Endodermal cell (in vitro differentiated cells): ENCODE results near the gene PRDM16. TPM values are rescaled to one million over a fixed set of nuclear protein-coding genes. Genes with fewer than 3 reads are reported as not detected.

Experiments
- DNase-seq: peaks from one replicate; pipeline ENCODE4 v3.0.0-alpha.2; 2017
- H3K27ac ChIP-seq: 2 replicates; pipeline ENCODE4 v1.5.1; 2013; ENCODE audit warnings: mild to moderate bottlenecking, low read depth, low read length, moderate library complexity
- H3K27me3 ChIP-seq: 2 replicates; pipeline ENCODE4 v1.6.1; 2013; ENCODE audit warnings: mild to moderate bottlenecking, low read length, moderate library complexity; ENCODE audit not compliant: insufficient read depth, control insufficient read depth, poor library complexity, severe bottlenecking
- H3K36me3 ChIP-seq: 2 replicates; pipeline ENCODE4 v1.7.0; 2013; ENCODE audit warnings: mild to moderate bottlenecking, low read length, moderate library complexity; ENCODE audit not compliant: control insufficient read depth, insufficient read depth
- H3K4me1 ChIP-seq: one replicate; pipeline ENCODE4 v1.7.0; 2013; ENCODE audit warnings: low read length; ENCODE audit not compliant: control insufficient read depth, insufficient read depth
- H3K4me3 ChIP-seq: 2 replicates; pipeline ENCODE4 v1.5.1; 2013; ENCODE audit warnings: mild to moderate bottlenecking, low read length, moderate library complexity
- H3K9ac ChIP-seq: 2 replicates; pipeline ENCODE4 v1.6.1; 2013; ENCODE audit warnings: mild to moderate bottlenecking, low read length, moderate library complexity; ENCODE audit not compliant: poor library complexity, severe bottlenecking; ENCODE audit errors: extremely low read depth
- H3K9me3 ChIP-seq: 2 replicates; pipeline ENCODE4 v1.6.1; 2013; ENCODE audit warnings: mild to moderate bottlenecking, low read length, moderate library complexity; ENCODE audit not compliant: control insufficient read depth
- H3K27ac Mint-ChIP-seq: 2 replicates; pipeline ENCODE4 v1.8.0; 2020; ENCODE audit warnings: mixed read lengths
- H3K27me3 Mint-ChIP-seq: 2 replicates; pipeline ENCODE4 v1.8.0; 2021; ENCODE audit warnings: mild to moderate bottlenecking, mixed read lengths; ENCODE audit not compliant: insufficient read depth
- H3K36me3 Mint-ChIP-seq: 2 replicates; pipeline ENCODE4 v1.8.0; 2020; ENCODE audit warnings: low read depth, mixed read lengths
- H3K4me1 Mint-ChIP-seq: 2 replicates; pipeline ENCODE4 v1.8.0; 2020; ENCODE audit warnings: mixed read lengths
- H3K4me3 Mint-ChIP-seq: 2 replicates; pipeline ENCODE4 v1.8.0; 2020; ENCODE audit warnings: mild to moderate bottlenecking, moderate library complexity, mixed read lengths
- H3K9me3 Mint-ChIP-seq: 2 replicates; pipeline ENCODE4 v1.8.0; 2020; ENCODE audit warnings: mild to moderate bottlenecking, mixed read lengths
- CTCF ChIP-seq: fragments of 200-600 bp; sonication (generic); conservative IDR thresholded peaks from 2 replicates; pipeline ENCODE4 v1.5.0; 2021; ENCODE audit warnings: antibody characterized with exemption, mild to moderate bottlenecking
- WGBS, 2 experiments: methylation state at CpG; one replicate each; pipeline versions ENCODE4 v1.1.5 to v1.1.7; 2013; ENCODE audit warnings: missing lambda C conversion rate in 2 of 2, mixed read lengths in 1 of 2; ENCODE audit not compliant: insufficient coverage in 1 of 2, insufficient read length in 1 of 2; 5-methylcytosine and 5-hydroxymethylcytosine counted together
- total RNA-seq, 2 donors: library from RNA; stranded (reverse); fragmentation: NEBNext Ultra II Directional in 1 of 2; extraction: Animal tissue kit (Norgen Biotek cat#: 25700) in 1 of 2; gene quantifications; 2 replicates in 1 of 2; 3 replicates in 1 of 2; pipeline ENCODE4 v1.2.1, GENCODE V29; 2021

The PRDM16 gene
- total RNA-seq, 2 donors from 2014 or later, result 2.1 to 4.0 TPM

- H3K4me1 Mint-ChIP-seq, result peaks cover 5% of the 10 kb centered on the region
- H3K9ac ChIP-seq, result no peak overlapping the region
- no peak for DNase-seq
- no peaks in the 10 kb centered on the region for H3K27me3 Mint-ChIP-seq
- H3K9me3 Mint-ChIP-seq, result no peaks in the 10 kb centered on the region
- H3K27me3 ChIP-seq, result peaks cover 8% of the 10 kb centered on the region
- H3K4me3 ChIP-seq, result no peak overlapping the region
- H3K4me1 ChIP-seq, result peaks cover 13% of the 10 kb centered on the region
- no peak overlapping the region for H3K27ac ChIP-seq
- H3K9me3 ChIP-seq, result no peaks in the 10 kb centered on the region
- H3K4me3 Mint-ChIP-seq, result no peak overlapping the region
- WGBS, 2 experiments, result 84 to 87% methylated on average over 13 to 23 of the region's 23 CpGs
- no peaks in the 10 kb centered on the region for H3K36me3 ChIP-seq
- peaks cover 2% of the 10 kb centered on the region for H3K36me3 Mint-ChIP-seq
- H3K27ac Mint-ChIP-seq, result no peak overlapping the region
- no peak for TF ChIP-seq CTCF
These were observed 383.2 kb downstream of the PRDM16 start for GRCh38 chr1:3451994-3452865.

- Histone ChIP-seq H3K4me1 (peaks cover 13% of the 10 kb centered on the region), H3K4me3 (no peak overlapping the region), H3K27me3 (peaks cover 8% of the 10 kb centered on the region), H3K9me3 (no peaks in the 10 kb centered on the region), H3K27ac (no peak overlapping the region), H3K9ac (no peak overlapping the region), H3K36me3 (no peaks in the 10 kb centered on the region)
- Mint-ChIP-seq H3K9me3 (no peaks in the 10 kb centered on the region), H3K4me3 (no peak overlapping the region), H3K27me3 (no peaks in the 10 kb centered on the region), H3K27ac (no peak overlapping the region), H3K36me3 (peaks cover 4% of the 10 kb centered on the region), H3K4me1 (peaks cover 5% of the 10 kb centered on the region)
- no peak for TF ChIP-seq CTCF
- 68 to 70% methylated on average over 2 to 5 of the region's 5 CpGs for WGBS, 2 experiments
- DNase-seq, result no peak
These were observed 383.8 kb downstream of the PRDM16 start for GRCh38 chr1:3452866-3453175.

GRCh38 chr1:3453203-3453761 is 384.3 kb downstream of the PRDM16 start:
- 50% methylated on average over 18 of the region's 18 CpGs; no CpG with 5 or more reads in 1 of the 2 experiments for WGBS, 2 experiments
- peak; percentile 97 for TF ChIP-seq CTCF
- peak overlapping the region; percentile 88 for H3K27ac Mint-ChIP-seq

More at GRCh38 chr1:3453203-3453761, 384.3 kb downstream of the PRDM16 start:
- H3K27me3 ChIP-seq, result peaks cover 8% of the 10 kb centered on the region
- Mint-ChIP-seq H3K4me1 (peaks cover 5% of the 10 kb centered on the region), H3K4me3 (peak overlapping the region; percentile 19), H3K36me3 (peaks cover 5% of the 10 kb centered on the region), H3K9me3 (no peaks in the 10 kb centered on the region), H3K27me3 (no peaks in the 10 kb centered on the region)
- peak; percentile 98 for DNase-seq
- peaks cover 3% of the 10 kb centered on the region for H3K36me3 ChIP-seq
- H3K4me3 ChIP-seq, result no peak overlapping the region
- H3K27ac ChIP-seq, result no peak overlapping the region
- H3K4me1 ChIP-seq, result peaks cover 13% of the 10 kb centered on the region
- H3K9me3 ChIP-seq, result no peaks in the 10 kb centered on the region
- no peak overlapping the region for H3K9ac ChIP-seq
